NOMO-1 treated with dmso at 0.1 percent for 144 hours (cell line): ENCODE results near the gene MAP2K5.

Source experiments
- DNase-seq: peaks from one replicate; lab custom pipeline; 2025; ENCODE audit not compliant: unreplicated experiment; lab: John Stamatoyannopoulos, UW

MAP2K5 gene

DNA sequence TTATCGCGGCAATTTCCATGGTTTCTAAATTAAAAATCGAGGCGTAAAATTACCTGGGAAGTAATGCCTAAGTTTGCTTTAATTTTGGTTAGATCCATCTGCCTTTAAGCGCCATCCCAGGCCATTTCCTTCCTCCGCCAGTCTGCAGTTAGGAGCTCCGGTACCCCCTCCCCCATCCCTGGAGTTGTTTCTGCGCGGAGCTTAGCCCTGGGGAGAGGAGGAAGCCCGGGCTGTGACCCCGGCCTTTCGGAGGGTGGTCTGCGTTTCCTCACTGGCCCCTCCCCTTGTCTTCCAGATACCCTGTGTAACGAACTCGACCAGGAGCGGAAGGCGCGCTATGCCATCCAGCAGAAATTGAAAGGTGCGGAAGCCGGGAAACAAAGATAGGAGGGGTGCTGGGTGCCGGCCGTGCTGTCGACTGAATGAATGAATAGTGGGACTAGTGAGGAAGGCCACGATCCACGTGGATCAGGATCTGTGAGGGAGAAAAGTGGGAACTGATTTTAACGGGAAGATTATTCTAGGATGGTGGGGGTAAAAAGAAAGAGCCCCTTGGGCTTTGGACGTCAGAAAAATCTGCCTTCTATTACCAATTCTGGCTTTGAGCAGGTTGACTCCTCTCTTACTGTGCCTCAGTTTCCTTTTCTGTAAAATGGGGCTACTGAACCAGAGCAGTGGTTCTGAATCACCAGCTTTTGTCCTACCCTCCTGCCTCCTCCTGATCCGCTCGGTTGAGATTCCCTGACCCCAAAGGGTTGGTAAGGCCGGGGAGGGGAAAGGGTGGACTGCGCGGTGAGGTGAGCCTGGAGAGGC, 290.6 kb downstream of the MAP2K5 start:
- DNase-seq, result no peak

DNA sequence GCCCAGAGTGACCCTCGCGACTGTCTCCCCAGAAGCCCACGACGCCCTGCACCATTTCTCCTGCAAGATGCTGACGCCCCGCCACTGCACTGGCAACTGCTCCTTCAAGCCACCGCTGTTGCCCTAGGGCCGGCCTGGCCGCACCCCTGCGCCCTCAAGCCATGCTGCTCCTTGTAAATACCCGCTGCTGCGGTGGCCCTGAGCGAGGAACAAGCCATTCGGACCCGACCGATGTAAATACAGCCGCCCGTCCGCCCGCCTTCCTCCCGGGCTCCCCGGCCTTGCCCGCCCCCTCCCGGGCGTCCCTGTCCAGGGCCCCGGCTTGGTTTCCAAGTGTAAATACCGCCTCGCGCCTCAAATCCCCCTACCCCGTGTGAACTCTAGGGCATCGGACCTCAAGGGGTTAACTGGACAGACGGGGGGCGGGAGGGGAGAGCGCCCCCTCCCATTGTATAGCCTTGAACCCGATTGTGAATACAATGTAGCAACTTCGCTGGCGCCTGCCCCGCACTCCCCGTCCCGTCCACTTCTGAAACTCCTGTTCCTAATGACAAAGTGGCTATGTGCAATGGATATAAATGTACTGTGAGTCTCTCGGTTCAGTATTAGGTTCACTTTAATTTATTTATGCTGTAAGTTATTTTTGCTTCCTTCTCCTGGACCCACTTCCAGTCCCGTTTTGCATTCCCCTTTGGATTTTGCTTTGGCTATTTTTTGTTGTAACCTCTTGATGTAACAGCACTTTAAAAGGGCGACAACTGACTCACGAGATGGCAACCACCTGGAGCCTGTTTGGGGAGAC, 291.4 kb downstream of the MAP2K5 start:
- peak; percentile 41 for DNase-seq

DNA sequence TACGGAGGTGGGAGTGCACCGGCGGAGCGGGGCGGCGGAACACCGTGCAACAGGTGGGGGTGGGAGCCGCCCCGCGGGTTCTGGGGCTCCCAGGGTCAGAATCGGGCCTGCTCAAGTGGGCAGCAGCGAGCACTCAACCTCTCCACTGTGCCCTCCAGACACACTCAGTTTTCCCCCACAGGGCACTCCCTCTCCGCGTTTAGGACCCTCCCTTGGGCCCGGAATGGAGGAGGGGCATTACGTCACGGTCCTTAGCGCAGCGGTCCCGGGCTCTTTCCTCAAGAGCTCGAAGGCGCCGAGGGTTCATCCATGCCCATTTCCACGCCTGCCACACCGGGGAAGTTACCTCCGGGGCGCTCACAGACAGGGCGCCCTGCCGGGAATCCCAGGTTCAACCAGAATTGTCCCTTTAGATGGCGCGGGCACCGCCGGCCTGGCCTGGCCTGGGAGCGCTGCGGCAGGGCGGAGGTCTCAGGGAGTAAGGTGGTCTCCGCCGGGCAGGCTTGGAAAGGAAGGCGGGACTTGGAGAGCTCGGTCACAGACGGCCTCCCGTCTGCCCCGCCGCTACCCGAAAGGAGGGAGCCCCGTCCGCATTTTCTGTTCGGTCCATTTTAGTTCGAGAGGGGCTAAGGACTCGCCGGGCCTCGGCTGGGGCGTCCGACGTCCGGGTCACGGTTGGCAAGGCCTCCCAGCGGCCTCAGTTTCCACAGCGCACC, 292.2 kb downstream of the MAP2K5 start:
- DNase-seq, result no peak

DNA sequence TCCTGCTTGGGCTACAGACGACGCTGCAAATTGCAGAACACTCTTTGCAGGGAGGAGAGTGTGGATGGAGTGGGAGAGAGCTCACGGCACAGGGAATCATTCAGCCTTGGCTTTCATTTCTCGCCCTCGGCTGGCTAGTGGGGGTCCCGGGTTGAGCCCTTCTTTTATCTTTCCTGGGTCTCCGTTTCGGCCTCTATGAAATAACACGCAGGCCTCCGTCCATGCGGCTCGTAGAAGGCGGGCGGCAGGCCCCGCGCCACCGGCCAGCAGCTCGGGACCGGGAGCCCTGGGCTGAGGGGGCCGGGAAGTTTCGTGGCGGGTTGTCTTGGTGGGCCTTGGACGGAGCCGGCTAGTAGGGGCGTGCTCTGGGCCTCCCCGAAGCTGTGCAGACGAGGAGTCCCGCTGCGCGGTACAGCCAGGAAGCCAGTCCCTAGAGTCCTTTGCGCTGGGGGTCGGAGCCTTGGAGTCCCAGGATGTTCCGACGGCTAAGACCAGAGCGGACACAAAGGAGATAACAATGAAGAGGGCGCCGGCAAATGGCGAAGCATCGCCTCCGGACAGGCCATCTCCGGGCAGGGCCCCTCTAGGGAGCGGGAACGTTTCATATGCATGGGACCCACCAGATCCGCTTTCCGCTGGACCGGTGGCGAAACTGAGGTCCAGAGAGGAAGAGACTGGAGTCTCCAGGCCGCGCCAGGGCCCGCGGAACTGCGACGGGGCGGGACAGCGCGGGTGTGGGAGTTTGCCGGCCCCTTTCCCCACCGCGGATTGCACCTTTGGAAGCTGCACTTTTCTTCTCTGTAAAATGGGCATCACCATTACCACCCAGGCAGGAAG, 293.0 kb downstream of the MAP2K5 start:
- no peak for DNase-seq

GRCh38 chr15:67836134-67836455, 293.6 kb downstream of the MAP2K5 start:
- DNase-seq, result no peak

DNA sequence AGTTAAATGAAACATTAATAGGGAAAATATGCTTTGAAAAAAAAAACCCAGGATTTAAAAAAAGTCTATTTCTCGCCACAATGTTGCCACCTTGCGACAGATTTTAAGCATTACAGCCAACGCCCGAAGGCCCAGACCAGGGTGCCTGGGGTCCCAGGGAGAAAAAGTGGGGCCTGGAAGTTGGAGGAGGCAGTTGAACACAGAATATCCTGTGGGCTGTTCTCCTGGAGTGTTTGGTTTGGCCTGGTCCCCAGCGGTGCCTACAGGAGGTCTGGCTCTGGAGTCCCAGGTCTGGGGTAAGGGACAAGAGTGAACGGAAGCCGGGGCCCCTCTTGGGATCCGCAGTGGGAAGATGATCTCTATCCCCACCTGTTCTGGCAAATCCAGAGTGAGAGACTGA, 294.0 kb downstream of the MAP2K5 start:
- DNase-seq, result peak; percentile 7

GRCh38 chr15:67836955-67837354, 294.5 kb downstream of the MAP2K5 start:
- DNase-seq, result no peak

DNA sequence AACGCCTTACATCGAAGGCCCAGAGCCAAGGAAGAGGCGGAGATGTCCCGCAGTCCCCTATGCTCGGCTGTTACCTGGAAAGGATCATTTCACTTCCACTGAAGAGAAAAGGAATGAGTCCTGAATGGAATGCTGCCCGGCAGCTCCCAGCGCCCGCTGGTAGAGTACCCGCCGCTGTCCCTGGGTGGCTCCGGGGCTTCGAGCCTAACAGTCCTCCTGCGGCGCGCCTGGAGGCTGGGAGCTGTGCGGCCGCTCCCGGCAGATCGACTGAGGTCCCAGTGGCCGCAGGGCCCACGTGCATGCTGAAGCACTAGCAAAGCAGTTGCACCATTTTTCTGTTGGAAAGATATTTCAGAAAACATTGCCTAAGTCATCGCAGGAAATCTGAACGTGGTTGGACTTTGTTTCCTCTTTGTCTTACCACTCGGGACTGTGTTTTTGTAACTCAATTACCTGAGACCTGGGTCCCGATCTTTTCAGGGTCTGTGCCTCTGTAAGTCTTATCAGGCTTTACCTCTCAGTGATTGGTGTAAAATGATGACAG, 296.4 kb downstream of the MAP2K5 start:
- no peak for DNase-seq

DNA sequence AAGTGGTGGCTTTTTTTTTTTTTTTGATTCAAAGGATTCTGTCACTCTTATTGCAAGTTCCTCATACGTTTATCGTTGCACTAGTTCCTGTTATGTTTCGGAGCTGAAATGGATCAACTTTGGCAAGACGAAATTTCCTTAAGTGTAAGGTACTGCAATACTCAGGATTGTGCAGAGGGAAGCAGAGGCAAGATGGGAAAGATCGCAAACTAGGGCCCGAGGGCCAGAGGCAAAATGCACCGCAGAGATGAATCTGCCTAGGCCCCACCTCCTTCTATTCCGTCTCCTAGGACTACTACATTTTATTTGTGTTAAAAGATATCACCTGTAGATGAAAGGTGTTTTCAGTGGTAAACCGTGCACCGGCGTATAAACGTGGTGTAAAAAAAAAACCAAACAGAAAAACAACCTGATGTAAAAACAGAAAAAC, 297.0 kb downstream of the MAP2K5 start:
- DNase-seq, result peak; percentile 21

DNA sequence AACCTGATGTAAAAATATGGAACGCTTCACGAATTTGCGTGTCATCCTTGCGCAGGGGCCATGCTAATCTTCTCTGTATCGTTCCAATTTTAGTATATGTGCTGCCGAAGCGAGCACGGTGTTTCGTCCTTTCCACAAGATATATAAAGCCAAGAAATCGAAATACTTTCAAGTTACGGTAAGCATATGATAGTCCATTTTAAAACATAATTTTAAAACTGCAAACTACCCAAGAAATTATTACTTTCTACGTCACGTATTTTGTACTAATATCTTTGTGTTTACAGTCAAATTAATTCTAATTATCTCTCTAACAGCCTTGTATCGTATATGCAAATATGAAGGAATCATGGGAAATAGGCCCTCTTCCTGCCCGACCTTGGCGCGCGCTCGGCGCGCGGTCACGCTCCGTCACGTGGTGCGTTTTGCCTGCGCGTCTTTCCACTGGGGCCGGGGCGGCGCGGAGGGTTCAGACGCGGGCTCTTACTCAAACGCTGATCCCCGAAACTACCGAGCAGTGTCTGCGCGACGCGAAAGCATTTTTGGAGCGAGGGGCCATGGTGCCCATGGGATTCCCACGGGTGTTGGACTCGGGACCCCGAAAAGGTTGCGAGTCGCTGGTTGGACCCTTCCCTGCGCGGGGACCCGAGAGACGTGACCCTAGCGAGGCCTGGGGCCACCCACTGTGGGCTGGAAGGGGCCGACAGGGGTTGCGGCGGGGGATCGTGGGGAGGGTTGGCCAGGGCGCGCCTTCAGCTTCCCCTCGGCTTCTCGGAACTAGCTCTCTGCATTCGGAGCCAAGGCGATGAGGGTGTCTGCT, 297.6 kb downstream of the MAP2K5 start, which contains the start of gene RNU6-1:
RNU6-1 (minus strand) TSS at position 117 of the 820 bp plus-strand sequence.
- peak; percentile 94 for DNase-seq

DNA sequence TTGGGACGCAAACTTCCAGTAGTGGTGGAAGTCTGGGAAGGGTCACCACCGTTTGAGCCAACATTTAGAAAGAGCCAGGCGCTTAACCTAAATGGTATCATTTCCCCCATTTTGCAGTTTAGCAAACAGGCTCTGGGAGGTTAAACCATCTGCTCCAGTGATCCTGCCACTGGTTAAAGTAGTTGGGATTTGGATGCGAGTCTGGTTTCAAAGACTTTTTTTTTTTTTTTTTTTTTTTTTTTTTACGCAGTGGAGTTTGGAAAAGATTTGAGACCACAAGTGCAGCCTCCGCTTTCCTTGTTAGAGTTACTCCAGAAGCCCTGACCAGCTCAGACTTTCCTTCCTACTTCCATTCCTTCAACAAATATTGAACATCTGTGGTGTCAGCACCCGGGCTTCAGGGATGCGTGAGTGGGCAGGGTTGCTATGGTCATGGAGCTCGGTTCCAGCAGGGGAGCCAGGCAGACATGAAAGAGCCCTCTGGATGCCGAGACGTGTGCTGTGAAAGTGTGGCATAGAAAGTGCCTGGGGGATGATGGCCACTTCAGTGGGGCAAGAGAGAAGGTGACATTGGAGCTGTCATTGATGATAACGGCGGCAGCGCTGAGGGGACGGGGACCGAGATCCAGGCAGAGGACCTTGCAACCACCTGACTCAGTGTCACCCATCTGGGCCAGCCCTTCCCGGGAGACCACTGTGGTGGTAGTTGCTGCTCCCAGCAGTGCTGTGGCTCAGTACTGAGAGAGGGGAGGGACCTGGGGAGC, 298.4 kb downstream of the MAP2K5 start:
- no peak for DNase-seq

DNA sequence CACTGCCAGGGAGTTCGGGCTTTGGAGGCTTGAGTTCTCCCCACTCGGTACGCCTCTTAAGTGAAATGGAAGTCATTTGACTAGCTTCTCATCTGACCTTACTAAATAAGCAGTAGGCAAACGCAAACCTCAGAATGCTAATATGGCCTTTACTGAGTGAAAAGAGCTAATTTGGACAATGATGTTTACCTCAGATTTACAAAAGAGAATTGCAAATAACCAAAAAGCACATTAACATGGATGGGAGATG, 298.9 kb downstream of the MAP2K5 start:
- no peak for DNase-seq

- no peak for DNase-seq
Observed at GRCh38 chr15:67843092-67843501, 300.6 kb downstream of the MAP2K5 start.

DNA sequence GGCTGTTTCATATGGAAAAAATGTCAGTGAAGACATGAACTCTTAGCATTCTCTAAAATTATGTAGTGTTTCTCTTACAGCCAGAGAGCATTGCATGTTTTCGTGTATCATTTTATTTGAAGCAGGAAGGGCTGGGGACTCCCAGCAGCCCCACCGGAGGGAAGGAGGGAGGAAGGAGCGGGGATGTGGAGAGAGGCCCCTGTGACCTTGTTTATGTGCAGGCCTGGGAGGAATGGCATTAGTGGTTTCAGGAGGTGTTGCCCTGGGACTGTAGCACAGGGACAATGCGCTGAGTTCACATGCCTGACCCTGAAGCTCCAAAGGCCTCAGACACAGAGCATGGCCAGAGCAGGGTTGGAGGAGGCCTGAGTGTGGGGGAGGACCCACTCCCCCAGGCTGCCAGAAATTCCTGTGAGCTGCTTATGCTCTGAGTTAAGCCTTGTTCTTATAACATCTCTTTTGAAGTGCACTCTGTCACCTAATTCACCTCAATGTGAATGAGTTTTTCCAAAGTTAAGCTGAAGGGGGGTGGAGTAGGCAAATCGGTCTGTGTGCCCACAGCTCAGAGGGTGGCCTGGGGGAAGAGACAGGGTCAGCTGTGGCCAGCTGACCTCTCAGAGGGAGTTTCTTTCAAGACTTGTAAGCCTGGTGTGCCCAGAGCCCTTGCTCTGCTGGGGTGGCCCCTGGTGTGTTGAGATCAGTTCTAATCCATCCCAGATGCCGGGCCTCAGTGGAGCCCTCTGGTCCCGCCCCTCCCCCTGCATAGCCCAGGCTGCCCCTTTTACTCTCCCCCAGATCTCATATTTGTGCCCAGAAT, 301.3 kb downstream of the MAP2K5 start:
- no peak for DNase-seq

DNA sequence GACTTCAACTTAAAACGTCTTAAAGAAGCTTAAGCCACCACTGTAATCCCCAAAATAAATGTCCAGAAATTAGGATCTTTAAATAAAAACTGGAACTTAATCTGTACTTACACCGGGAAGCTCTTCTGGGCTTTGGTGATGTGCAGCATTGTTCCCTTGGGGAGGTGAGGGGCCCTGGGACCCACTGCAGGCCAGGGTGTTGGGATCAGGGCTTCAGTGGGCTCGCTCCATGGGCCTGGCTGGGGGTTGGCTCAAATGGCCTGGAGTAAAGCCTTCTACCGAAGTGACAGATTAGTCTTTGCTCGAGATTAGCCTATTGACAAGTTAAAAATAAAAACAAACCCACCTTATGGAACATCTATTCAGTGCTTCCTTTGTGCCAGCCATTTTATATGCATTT, 303.5 kb downstream of the MAP2K5 start:
- DNase-seq, result no peak

- no peak for DNase-seq
Observed at GRCh38 chr15:67849538-67849937, 307.0 kb downstream of the MAP2K5 start.

- DNase-seq, result no peak
Observed at GRCh38 chr15:67850336-67850735, 307.8 kb downstream of the MAP2K5 start.

- DNase-seq, result peak; percentile 71
Observed at GRCh38 chr15:67850994-67851571, 308.6 kb downstream of the MAP2K5 start.
